Measurements from ENCODE around the gene SNAPC2. TPM values are rescaled to one million over a fixed set of nuclear protein-coding genes. Genes with fewer than 3 reads are reported as not detected.
"Not testable (repeated sequence)": the region's sequence is repeated elsewhere in the genome, so short reads cannot be mapped to it uniquely, and the experiment has no call there.

Gene SNAPC2
- total RNA-seq, 1 donor from 2014 or later = 4.1 TPM

GRCh38 chr19:7888145-7888825, 31.9 kb upstream of the SNAPC2 start, which contains the start of gene LRRC8E:
LRRC8E (plus strand) TSS chr19:7888510; CDS start chr19:7895604, 7,094 bp downstream.
- ATAC-seq = peak; percentile 94

DNA sequence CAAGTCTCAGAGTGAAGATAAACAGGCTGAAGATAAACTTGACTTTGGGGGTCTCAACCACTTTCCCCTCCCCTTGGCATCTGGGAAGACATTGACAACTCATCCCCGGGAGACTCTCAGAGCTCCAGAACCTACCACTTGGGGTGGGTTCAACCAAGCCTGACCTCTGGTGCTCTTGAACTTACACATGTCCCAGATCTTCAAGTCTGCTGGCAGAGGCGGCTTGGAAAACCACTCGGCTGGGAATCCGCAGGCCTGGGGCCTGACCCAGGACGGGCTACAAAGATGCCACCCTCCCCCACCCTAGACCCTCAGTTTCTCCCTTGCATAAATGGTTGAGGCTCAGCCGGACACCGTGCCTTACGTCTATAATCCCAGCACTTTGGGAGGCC, 31.3 kb upstream of the SNAPC2 start:
- ATAC-seq (peak; percentile 15), DNase-seq (ENCODE audit: low spot score) (no peak)

More at GRCh38 chr19:7888145-7888825, 31.9 kb upstream of the SNAPC2 start, which contains the start of gene LRRC8E:
- peak; percentile 55 for DNase-seq (ENCODE audit: low spot score)

GRCh38 chr19:7893362-7894101, 26.6 kb upstream of the SNAPC2 start:
- not testable (repeated sequence) for ATAC-seq; DNase-seq (ENCODE audit: low spot score)

- ATAC-seq (no peak), DNase-seq (ENCODE audit: low spot score) (no peak)
These were observed 25.4 kb upstream of the SNAPC2 start for GRCh38 chr19:7894612-7895309.

DNA sequence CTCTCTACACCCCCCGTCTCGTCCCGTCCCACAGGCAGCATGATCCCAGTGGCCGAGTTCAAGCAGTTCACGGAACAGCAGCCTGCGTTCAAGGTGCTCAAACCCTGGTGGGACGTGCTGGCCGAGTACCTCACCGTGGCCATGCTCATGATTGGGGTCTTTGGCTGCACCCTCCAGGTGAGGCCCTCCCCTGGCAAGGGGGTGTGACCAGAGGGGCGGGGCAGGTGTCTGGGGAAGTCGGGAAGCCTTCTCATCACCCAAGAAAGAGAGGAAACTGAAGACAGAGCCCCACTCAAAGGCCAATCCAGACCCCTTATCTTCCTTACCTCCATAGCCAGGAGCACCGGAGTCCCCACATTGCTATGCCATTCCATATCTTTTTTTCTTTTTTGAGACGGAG, 24.6 kb upstream of the SNAPC2 start:
- no peak for ATAC-seq
- DNase-seq (ENCODE audit: low spot score) = no peak

DNA sequence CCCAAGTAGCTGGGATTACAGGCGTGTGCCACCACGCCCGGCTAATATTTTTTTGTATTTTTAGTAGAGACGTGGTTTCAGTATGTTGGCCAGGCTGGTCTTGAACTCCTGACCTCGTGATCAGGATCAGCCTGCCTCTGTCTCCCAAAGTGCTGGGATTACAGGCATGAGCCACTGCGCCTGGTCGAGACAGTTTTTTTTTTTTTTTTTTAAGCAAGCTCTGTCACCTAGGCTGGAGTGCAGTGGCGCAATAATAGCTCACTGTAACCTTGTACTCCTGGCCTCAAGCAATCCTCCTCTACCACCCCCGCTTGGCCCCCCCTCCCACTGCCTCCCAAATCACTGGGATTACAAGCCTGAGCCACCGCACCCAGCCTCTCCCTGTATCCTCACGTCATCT, 22.8 kb upstream of the SNAPC2 start:
- DNase-seq (ENCODE audit: low spot score) (peak; percentile 81), ATAC-seq (peak; percentile 87)

GRCh38 chr19:7898967-7899366, 21.2 kb upstream of the SNAPC2 start:
- no peak for DNase-seq (ENCODE audit: low spot score)
- ATAC-seq = no peak

- DNase-seq (ENCODE audit: low spot score) (peak; percentile 46), ATAC-seq (no peak)
These were observed 20.3 kb upstream of the SNAPC2 start for GRCh38 chr19:7899751-7900378.

- ATAC-seq = no peak
- DNase-seq (ENCODE audit: low spot score) = peak; percentile 45
These were observed 19.7 kb upstream of the SNAPC2 start for GRCh38 chr19:7900401-7900870.

DNA sequence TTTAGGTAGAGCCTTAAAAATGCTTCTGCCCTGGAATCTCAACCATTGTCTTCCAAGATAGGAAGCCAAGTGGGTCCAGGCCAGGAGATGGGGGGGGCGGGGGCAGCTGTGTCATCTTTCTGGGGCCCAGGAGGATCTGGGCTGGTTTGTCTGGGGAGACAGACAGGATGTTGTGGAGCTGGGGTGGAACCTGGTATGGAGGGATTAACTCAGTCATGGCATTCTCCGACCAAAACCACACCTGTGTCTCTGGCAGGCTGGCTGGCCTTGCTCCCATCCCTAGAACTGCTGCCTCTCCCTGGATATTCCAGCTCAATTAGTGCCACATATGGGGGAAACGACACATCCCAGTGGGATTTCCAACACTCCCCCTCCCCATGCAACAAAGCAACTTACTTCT, 19.2 kb upstream of the SNAPC2 start:
- DNase-seq (ENCODE audit: low spot score) (no peak), ATAC-seq (no peak)

DNA sequence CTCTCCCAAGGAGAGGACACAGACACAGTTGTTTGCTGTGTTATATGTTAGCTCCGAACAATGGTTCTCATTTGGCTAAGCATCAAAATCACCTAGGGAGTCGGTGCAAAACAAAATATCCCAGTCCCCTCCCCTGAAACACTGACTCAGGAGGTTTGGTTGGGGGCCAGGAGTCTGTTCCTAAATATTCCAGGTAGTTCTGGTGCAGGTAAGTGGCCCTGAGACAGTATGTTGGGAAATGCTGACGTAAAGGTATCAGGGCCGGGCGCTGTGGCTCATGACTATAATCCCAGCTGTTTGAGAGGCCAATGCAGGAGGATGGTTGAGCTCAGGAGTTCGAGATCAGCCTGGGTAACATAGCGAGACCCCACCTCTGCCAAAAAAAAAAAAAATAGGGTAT, 18.8 kb upstream of the SNAPC2 start:
- ATAC-seq = no peak
- DNase-seq (ENCODE audit: low spot score) = no peak

DNA sequence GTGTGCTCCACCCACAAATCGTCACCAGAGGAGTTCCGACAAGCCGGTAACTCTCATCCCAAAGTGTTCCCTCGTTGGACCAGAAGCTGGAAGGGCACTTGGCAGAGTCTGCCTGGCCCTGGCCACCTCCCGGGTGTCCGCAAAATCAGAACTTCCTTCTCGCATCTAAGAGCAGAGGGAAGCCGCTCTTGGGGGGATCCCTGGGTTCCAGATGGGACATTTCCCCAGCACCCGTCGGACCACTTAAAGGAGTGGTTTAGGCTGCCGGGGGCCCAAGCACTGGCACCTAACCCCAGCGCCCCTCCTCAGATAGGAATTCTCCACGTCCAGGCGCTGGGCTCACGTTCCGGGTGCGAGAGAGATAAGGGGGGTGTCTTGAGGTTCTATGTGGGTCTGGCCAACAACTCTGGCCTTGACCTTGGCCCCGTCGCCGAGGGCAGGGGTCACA, 17.3 kb upstream of the SNAPC2 start:
- ATAC-seq = peak; percentile 48
- peak; percentile 67 for DNase-seq (ENCODE audit: low spot score)

- DNase-seq (ENCODE audit: low spot score) (peak; percentile 100), ATAC-seq (peak; percentile 83)
These were observed 16.7 kb upstream of the SNAPC2 start, which contains the start of gene MAP2K7 for GRCh38 chr19:7903244-7904073. MAP2K7 (plus strand) TSS chr19:7903877; CDS start chr19:7903945, 68 bp downstream.

DNA sequence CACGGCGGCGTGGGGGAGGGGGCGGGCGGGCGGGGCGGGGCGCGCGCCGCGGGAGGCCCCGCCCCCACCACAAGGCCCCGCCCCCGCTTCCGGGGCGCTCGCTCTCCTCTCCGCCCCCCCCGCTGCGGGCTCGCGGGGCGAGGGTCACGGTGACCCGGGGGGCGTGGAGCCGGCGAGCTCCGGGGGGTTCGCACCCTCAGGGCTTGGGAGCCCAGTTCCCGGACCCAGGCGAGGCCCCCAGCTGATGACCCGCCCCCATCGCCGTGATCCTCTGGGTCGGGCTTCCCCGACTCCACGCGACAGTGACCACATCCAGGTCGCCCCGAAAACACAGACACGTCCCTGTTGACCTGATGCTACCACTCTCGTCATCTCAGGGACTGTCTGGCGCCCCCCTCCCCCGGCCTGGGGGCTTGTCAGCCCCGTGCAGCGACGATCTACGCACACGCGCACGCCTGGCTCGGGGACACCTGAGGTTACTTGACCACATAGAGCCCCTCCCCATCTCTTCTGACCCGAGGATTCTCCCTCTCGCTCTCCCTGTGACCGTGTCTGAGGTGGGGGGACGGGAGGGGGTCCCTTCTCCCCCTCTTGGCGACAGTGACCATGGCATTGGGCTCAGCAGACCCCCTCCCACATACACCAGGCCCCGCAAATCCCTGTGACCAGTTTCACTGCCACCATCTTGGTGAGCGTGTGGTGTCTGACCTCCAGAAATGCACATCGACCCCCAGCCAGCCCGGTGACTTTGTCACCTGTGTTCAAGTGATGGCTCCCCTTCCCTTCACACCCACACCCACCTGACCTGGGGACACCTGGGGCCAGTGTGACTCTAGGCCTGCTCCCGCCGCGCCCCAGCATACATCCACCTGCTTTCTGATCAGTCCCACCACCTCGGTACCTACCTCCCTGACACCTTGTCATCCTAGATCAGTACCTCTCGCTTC, 15.8 kb upstream of the SNAPC2 start:
- ATAC-seq (peak; percentile 67), DNase-seq (ENCODE audit: low spot score) (no peak)

- no peak for ATAC-seq
- DNase-seq (ENCODE audit: low spot score) = peak; percentile 46
These were observed 14.9 kb upstream of the SNAPC2 start for GRCh38 chr19:7905268-7905667.

DNA sequence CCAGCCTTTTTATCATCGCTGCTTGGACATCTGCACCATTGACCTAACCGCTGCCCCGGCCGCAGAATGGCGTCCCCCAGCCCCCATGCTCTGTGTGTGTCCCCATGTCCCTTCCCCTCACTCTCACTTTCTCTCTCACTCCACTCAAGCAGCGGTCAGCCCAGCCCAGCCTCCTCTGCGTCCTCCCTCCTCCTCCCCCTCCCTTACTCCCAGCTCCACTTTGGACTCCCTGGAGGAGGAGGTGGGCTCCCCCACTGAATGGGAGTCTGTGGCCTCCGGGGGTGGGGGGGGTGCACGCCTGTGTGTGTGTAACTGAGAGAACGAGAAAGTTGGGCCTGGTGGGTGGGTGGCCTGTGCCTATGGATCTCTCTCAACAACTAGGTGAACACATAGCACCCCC, 14.3 kb upstream of the SNAPC2 start:
- ATAC-seq (no peak), DNase-seq (ENCODE audit: low spot score) (peak; percentile 48)

DNA sequence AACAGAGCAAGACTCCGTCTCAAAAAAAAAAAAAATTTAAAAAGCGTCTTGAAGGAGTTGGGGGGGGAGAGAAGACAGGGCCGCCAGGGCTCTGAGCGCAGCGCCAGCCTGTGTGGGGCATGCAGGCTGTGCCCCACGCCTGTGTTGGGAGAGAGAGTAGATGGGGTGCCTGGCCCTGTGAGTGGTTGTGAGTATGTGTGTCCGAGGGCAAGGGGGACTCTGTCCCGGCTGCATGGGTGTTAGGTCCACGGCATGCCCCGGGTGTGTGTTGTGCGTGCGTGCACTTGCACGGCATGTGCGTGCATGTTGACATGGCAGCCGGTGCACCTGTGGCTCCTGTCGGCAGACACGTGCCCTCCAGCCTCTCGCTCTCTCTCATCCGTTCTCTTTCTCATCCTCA, 13.0 kb upstream of the SNAPC2 start:
- ATAC-seq = no peak
- no peak for DNase-seq (ENCODE audit: low spot score)

DNA sequence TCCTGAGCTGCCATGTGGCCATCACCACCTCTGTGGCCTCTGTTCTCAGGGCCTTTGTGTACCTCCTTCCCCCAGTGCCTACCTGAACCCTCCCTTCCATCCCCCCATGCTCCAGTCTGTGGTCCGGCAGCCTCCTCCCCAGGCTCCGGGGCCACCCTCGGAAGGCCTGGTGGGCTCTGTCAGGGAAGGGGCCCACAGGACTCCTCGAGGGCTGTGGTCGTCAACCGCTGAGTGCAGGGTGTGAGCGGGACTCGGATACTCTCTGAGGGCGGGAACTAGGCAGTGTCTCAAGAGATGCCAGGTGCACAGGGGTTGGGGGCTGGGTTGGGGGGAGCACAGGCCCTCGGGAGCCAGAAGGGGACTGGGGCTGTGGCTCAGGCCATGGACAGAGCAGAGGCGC, 12.6 kb upstream of the SNAPC2 start:
- no peak for DNase-seq (ENCODE audit: low spot score)
- ATAC-seq = no peak

Measured in left lobe of liver (tissue), 2 donors.